HG03442 (cell line): ENCODE results near the gene TTL.
"Not testable (repeated sequence)": the region's sequence is repeated elsewhere in the genome, so short reads cannot be mapped to it uniquely, and the experiment has no call there.

ENCODE experiments used
- ATAC-seq: cut with Tn5 transposase; IDR thresholded peaks from one replicate; pipeline ENCODE4 v1.9.1; 2021; ENCODE audit warnings: mild to moderate bottlenecking, moderate library complexity; ENCODE audit not compliant: unreplicated experiment

Gene TTL

DNA sequence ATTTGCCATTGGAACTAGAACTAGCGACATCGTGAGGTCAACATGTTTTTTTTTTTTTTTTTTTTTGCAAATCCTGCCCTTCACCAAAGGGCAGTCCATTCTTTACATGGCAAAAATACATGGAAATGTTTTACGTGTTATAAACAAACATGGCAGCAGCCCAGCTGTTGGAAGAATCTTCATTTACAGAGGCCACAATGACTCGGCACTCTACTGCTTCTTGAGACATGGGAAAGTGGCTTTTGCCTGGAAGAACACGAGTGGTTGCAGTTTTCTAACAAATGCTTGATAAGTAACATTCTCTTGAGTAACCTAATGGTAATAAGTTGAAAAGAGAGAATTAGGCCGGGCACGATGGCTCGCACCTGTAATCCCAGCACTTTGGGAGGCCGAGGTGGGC lies 37.5 kb downstream of the TTL start:
- no peak for ATAC-seq

DNA sequence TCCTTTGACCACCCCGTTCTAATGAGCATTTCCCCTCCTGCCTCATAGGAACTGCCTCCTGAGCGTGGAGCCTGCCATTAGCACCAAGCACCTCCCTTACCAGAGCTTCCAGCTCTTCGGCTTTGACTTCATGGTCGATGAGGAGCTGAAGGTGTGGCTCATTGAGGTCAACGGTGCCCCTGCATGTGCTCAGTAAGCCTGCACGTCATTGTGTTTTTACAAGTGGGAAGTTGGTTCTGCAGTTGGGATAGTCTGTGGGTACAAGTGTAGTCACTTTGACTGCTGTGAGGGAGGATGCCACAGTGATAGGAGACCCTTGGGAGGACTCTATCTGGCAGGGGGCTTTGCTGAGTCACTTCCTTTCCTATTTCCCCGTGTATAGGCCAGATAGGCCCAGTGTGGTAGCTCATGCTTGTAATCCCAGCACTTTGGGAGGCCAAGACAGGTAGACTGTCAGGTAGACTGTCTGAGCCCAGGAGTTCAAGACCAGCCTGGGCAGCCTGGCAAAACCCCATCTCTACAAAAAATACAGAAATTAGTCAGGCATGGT lies 38.4 kb downstream of the TTL start:
- ATAC-seq: no peak

DNA sequence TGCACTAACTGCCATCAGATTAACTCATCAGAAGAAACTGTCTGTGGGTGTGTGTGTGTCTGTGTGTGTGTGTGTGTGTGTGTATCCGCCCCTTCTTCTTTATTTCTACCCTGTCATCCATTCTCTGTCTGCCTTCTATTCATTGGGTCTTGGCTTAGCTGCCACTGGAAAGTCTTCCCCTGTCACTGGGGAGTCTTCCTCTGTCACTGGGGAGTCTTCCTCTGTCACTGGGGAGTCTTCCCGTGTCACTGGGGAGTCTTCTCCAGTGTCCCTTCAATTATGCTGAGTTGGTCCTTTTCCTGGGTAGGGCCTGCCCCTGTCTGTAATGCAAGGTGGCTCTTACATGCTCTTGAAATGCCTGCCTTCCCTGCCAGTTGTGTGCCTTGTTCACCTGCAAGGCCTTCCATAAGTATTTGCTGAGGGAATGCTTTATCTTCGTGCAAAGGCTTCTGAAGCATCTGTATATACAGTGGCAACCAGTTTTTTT lies 41.4 kb downstream of the TTL start:
- ATAC-seq: no peak

DNA sequence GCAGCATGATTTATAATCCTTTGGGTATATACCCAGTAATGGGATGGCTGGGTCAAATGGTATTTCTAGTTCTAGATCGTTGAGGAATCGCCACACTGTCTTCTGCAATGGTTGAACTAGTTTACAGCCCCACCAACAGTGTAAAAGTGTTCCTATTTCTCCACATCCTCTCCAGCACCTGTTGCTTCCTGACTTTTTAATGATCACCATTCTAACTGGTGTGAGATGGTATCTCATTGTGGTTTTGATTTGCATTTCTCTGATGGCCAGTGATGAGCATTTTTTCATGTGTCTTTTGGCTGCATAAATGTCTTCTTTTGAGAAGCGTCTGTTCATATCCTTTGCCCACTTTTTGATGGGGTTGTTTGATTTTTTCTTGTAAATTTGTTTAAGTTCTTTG lies 42.3 kb downstream of the TTL start:
- not testable (repeated sequence) for ATAC-seq

DNA sequence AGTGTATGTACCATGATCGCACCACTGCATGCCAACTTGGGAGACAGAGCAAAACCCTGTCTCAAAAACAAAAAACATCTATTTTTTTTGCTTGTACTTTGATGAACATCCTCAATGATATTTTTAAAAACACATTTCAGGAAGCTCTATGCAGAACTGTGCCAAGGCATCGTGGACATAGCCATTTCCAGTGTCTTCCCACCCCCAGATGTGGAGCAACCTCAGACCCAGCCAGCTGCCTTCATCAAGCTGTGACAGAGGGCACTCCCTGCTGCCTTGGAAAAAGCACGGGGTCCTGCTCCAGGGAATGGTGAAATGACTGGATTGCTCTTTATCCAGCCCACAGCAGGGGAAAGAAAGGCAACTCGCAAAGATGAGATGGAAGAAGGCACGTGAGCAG lies 46.6 kb downstream of the TTL start:
- no peak for ATAC-seq

DNA sequence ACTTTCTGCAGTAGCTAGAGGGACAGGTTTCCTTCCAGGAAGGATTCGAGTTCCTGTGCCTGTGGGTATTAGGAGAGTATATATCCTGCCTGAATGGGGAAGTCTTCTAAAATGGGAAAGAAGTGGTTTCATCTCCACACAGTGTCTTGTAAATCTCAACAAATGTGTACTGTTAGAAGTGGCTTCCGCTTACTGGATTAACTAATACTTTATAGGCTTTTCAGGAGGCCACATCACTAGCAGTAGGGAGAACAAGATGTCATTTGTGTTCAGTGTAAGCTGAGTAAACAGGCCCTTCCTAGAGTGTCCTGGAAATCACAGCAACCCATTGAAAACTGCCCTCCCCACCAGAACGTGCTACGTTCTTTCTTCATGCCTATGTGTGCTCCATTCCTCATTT lies 47.8 kb downstream of the TTL start:
- no peak for ATAC-seq

DNA sequence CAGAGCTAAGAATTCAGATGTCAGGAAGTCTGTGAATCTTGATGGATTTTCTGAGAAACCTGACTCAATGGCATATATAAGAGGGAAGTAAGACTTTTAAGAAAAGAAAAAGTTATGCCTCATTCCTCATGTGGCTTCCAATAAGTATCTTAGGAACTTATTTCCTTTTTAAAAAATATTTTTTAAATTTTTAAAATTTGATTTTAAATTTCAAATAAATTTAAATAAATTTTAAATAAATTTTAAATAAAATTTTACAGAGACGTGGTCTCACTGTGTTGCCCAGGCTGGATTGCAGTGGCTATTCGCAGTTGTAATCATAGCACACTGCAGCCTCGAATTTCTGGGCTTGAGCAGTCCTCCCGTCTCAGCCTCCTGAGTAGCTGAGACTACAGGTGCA lies 48.8 kb downstream of the TTL start:
- no peak for ATAC-seq

DNA sequence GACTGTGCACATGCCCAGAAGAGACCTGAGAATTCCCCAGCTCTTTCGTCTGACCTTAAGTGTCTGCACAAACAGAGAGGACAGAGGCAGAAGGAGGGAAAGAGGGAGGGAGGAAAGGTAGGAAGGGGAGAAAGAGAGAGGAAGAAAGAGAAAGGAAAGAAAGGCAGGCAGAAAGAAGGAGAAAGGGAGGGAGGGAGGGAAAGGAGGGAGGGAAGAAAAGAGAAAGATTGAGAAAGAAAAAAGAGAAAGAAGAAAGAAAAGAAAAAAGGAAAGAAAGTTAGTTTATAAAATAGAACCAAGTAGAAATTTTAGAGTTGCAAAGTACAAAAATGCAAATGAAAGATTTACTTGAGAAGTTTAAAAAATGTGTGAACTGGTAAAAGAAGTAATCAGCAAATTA lies 52.9 kb downstream of the TTL start:
- ATAC-seq: no peak

DNA sequence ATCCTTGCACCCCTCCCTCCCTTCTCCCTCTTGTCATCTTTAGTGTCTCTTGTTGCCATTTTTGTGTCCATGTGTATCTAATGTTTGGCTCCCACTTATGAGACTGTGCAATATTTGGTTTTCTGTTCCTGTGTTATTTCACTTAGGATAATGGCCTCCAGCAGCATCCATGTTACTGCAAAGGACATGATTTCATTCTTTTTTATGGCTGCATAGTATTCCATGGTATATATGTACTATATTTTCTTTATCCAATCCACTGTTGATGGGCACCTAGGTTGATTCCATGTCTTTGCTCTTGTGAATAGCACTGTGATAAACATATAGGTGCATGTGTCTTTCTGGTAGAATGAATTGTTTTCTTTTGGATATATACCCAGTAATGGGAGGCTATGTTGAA lies 54.7 kb downstream of the TTL start:
- ATAC-seq: not testable (repeated sequence)

DNA sequence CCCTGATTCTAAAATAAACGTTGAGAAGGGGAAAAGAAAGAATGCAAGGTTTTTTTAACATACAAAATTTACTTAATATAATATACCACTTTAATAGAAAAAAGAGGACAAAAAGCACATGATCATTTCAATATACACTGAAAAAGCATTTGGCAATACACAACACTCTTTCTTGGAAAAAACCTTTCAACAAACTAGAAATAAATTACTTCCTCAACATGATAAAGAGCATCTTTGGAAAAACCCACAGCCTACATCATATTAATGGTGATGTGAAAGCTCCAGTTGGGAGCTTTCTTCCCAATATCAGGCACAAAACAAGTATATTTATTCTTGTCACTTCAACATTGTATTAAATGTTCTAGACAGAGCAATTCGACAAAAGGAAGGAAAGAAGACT lies 57.4 kb downstream of the TTL start:
- ATAC-seq: no peak

DNA sequence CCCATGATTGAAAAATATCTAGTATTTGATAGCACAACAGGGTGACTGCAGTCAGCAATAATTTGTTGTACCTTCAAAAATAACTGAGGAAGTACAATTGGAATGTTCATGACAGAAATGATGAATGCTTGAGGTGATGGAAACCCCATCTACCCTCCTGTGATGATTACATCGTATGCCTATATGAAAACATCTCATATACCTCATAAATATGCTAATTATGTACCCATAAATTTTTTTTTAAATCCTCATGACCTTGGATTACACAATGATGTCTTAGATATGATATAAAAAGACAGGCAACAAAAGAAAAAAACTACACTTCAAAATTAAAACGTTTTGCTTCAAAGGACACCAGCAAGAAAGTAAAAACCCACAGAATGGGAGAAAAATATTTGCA lies 59.0 kb downstream of the TTL start:
- no peak for ATAC-seq

DNA sequence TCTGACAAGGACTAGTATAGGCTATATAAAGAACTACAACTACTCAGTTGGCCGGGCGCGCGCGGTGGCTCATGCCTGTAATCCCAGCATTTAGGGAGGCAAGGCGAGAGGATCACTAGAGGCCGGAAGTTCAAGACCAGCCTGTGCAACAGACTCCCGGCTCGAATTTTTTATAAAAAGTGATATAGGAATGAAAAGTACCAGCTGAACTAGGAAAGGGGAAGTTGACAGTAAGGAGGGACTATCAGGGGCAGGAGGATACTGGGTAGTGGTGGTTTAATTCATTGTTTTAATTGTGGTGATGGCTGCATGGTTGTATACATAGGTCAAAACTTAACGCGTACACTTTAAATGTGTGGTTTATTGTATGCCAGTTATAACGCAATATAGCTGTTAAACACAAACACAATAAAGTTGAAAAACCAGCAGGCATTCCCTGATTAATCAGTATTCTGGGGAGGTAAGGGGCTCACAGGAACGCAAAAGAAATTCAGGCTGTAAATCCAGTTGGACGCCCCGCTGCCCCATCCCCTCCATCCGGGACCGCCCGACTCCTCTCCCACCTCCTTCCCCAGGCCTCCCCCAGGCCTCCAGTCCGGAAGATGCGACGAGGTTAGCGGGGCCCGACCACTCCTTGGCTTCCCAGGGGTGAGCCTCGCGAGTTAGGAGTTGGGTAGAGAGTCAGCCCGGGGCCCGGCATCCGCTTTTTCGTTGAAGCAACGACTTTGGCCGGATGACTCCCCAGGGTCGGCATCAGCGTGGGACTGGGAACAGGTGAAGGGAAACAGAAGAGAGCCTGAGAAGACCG lies 59.6 kb downstream of the TTL start:
- ATAC-seq: peak; percentile 52

DNA sequence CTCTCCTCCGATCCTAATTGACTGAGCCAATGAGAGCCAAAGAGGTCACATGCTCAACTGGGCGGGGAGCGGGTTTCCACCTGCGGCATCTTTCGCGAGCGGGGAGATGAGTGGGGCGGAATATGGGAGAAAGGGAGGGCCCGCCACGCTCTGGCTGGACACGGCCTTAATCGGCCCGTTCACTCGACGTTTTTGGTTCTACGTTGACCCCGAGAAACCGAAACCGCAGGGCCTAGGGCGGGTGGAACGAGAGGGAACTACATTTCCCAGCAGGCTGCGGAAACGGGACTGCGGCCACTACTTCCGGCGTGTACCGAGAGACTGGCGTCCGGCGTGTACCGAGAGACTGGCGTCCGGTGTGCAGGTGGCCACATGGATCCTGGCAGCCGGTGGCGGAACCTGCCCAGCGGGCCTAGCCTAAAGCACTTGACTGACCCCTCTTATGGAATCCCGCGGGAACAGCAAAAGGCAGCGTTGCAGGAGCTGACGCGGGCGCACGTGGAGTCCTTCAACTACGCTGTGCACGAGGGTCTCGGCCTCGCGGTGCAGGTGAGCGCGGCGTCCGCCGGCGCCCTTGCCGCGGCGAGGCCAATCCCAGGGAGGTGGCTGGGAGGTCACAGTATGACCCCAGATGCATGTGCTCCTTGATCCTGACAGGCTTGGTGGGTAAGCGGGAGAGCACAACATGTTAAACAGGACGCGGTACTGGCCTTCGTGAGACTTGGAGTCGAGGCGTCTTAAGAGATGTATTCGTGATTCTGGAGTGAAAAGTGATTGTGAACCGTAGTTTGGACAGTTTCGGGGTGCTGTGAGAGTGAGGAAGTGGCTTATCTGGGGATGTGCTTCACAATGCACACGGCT lies 60.4 kb downstream of the TTL start, which contains the start of gene POLR1B:
Gene POLR1B (plus strand): TSS at position 343 of the 861 bp plus-strand sequence. CDS start 30 bp downstream, at position 373.
- ATAC-seq: peak; percentile 84

DNA sequence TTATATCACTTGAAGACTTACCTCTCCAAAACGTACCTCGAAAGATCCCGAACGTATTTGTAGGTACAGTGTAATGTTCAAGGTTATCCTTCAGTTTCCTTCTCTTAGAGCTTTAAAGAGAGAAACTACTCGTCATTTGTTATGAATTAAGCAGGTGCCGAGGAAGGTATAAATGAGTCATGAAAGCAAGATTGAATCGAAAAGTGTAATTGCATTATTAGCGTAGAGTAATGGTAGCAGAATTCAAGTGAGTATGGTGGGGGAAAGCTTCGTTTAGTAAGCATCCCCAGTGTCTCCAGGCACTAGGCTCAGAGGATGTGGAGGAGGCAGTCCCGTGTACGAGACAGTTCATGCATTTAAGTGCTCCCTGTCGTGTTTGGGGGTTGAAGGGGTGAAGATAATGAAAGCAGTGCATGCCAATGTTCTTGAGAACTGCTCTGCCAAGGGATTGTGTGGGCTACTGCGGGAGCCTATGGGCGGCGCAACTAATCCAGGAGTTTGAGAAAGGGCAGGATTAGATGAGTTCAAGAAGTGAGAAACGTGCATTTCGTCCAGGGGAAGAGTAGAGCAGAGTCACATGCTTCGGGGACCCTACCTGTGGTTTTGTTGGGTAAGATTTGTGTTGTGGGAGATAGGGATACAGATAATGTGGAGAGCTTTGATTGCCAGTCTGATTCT lies 61.2 kb downstream of the TTL start:
- no peak for ATAC-seq

DNA sequence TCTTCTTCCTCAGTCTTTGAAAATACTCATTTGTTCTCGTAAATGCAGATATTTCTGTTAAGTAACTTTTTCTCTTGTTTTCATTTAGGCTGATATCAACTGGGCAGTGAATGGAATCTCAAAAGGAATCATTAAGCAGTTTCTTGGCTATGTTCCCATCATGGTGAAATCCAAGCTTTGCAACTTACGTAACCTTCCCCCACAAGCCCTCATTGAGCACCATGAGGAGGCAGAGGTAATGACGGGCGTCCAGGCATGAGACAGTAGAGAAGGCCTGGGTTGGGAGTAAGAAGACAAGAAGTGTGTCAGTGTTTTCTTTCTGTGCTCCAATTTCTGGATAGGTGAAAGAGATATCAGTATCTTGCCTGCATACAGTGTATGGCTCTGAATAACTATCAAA lies 65.4 kb downstream of the TTL start:
- no peak for ATAC-seq

DNA sequence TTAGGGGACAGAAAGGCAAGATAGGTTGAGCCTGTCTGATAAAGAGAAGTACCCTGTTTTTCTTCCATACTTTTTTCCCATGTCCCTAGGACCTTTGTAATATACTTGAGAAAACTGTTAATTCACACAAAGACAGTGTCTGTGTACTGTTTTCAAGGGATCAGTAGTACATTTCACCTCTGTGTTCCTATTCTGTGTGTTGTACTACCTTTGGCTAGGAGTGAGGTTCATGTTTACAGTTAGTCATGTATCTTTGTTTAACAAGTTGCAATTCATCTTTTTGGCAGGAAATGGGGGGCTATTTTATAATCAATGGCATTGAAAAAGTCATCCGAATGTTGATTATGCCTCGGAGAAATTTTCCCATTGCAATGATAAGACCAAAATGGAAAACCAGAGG lies 67.0 kb downstream of the TTL start:
- no peak for ATAC-seq

DNA sequence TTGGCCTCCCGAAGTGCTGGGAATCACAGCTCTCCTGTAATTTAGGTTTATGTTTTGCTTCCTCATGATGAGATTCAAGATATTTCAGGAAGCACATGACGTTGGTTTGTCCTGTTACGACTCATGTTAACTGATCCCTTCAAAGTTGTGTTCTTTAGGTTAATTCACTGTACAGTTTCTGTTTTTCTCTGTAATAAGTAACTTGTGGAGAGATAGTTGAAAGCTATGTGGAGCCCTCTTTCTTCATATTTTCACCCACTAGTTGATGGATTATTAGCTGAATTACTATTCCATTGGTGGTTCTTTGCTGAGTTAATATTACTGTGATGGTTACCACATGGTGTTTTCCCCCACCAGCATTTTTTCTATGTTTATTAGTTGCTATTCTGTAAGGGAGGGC lies 84.1 kb downstream of the TTL start:
- ATAC-seq: no peak

DNA sequence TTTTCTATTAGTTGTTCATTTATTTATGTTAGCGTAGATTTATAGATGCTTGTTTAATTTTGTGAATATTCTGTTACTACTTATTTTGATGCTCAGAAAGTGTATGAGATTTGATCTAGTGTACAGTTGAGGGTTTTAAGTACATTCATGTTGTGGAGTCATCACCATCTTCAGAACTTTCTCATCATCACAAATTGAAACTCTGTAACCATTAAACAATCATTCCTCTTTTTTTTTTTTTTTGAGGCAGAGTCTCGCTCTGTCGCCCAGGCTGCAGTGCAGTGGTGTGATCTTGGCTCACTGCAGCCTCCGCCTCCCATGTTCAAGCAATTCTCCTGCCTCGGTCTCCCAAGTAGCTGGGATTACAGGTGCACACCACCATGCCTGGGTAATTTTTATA lies 84.6 kb downstream of the TTL start:
- ATAC-seq: not testable (repeated sequence)

DNA sequence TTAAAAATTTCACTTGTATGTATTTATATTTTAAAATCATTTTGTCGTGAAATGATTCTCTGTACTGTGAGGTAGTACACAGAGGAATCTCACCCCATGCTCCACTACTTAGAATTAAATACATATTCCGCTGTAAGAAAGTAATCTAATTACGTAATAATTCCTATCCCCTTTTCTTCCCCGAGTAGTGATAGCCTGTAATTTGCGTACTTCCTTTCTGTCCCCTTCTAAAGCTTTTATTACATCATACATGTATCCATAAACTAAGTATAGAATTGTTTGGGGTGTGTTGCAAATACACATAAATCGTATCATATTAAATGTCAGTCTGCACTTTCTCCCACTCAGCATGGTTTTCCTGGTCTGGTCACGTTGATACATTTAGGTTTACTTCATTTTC lies 90.0 kb downstream of the TTL start:
- ATAC-seq: no peak

DNA sequence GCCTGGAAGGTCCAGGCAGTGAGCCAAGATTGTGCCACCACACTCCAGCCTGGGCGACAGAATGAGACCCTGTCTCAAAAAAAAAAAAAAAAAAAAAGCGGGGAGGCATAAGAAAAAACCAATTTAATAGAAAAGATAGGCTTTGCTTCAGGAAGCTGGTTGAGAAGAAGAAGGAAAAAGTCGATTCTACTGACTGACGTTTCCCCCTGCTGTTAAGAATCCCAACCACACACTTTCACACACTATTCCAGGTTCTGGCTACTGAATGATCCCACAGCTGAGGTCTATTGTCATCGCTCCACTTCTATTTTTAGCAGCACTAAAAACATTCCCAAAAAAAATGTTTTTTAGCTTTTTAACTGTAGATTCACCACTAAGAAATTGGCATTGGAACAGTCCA lies 95.8 kb downstream of the TTL start:
- ATAC-seq: no peak

DNA sequence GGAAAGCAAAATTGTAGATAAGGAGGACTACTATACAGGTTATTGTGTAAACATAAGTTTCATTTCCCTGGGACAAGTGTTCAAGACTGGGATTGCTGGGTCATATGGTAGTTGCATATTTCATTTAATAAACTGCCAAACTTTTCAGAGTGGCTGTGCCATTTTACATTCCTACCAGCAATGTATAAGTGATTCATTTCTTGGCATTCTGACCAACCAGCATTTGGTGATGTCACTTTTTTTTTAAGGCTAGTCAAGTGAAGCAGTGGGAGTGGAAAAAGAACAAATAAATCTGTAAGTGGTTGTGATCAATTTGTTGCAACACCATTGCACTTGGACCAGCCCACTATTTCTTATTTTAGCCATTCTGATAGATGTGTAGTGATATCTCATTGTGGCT lies 97.3 kb downstream of the TTL start:
- ATAC-seq: no peak
